RWPE2 (cell line): ENCODE data around the gene CLCN5.

Experiments
- ATAC-seq: fragments of 200-7000 bp; cut with Tn5 transposase; 3 replicates; pipeline ENCODE4 v1.9.1; 2021; ENCODE audit warnings: low read depth
- DNase-seq: peaks from one replicate; pipeline ENCODE4 v3.0.0-alpha.2; 2020; ENCODE audit warnings: low spot score
- H3K27ac ChIP-seq: fragments of 450-650 bp; 2 replicates; pipeline ENCODE4 v1.5.1; 2017; ENCODE audit warnings: mild to moderate bottlenecking; ENCODE audit not compliant: poor library complexity, severe bottlenecking
- H3K27me3 ChIP-seq: fragments of 250-450 bp; sonication (Bioruptor Pico); 2 replicates; pipeline ENCODE4 v1.5.1; 2021; ENCODE audit warnings: mild to moderate bottlenecking, moderate library complexity; ENCODE audit not compliant: insufficient read depth, poor library complexity, severe bottlenecking
- H3K36me3 ChIP-seq: fragments of 250-450 bp; sonication (Bioruptor Pico); 2 replicates; pipeline ENCODE4 v1.5.1; 2020; ENCODE audit warnings: low read depth, mild to moderate bottlenecking, moderate library complexity
- H3K4me1 ChIP-seq: fragments of 250-450 bp; sonication (Bioruptor Pico); 2 replicates; pipeline ENCODE4 v1.5.1; 2021; ENCODE audit warnings: mild to moderate bottlenecking, moderate library complexity; ENCODE audit not compliant: insufficient read depth, poor library complexity, severe bottlenecking
- H3K4me3 ChIP-seq: fragments of 250-450 bp; sonication (Bioruptor Pico); 2 replicates; pipeline ENCODE4 v1.5.1; 2021; ENCODE audit warnings: mild to moderate bottlenecking, moderate library complexity; ENCODE audit not compliant: severe bottlenecking
- H3K9me3 ChIP-seq: fragments of 250-450 bp; sonication (Bioruptor Pico); 2 replicates; pipeline ENCODE4 v1.5.1; 2021; ENCODE audit warnings: mild to moderate bottlenecking, moderate library complexity; ENCODE audit not compliant: severe bottlenecking
- CTCF ChIP-seq: fragments of 450-650 bp; IDR thresholded peaks from one replicate; pipeline ENCODE4 v1.5.1; 2017; ENCODE audit warnings: mild to moderate bottlenecking, moderate library complexity; ENCODE audit not compliant: poor library complexity, severe bottlenecking

The CLCN5 gene

DNA sequence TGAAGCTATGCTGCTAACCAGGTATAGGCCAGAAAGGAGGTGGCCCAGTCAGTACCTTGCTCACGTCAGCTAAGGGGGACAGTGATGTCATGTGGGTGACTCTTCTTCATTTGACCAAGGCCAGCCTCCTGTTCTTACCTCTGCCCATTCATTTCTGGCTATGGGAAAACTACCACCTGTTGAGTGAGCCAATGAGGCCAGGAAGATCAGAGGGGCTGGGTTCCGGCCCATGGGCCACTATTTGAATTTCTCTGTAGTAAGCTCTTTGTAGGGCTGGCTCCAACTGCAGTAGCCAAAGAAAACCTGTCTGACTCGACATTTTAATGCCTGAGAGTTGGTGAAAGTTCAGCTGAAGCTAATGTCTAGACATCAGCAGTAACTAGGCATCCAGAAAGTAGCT, 175.8 kb downstream of the CLCN5 start:
- no peak for ATAC-seq
- Histone ChIP-seq H3K27me3 (no peaks in the 10 kb centered on the region), H3K9me3 (no peaks in the 10 kb centered on the region), H3K27ac (no peak overlapping the region), H3K4me1 (no peaks in the 10 kb centered on the region), H3K36me3 (no peaks in the 10 kb centered on the region), H3K4me3 (no peak overlapping the region)
- DNase-seq = no peak
- TF ChIP-seq CTCF = no peak

- Histone ChIP-seq H3K27me3 (no peaks in the 10 kb centered on the region), H3K27ac (no peak overlapping the region), H3K36me3 (no peaks in the 10 kb centered on the region), H3K4me3 (no peak overlapping the region), H3K4me1 (no peaks in the 10 kb centered on the region), H3K9me3 (no peaks in the 10 kb centered on the region)
- DNase-seq (no peak), ATAC-seq (no peak)
- TF ChIP-seq CTCF = no peak
Observed at GRCh38 chrX:50098749-50099148, 176.4 kb downstream of the CLCN5 start.

GRCh38 chrX:50099331-50099730, 176.9 kb downstream of the CLCN5 start:
- ATAC-seq = no peak
- no peaks in the 10 kb centered on the region for H3K27me3 ChIP-seq
- no peaks in the 10 kb centered on the region for H3K9me3 ChIP-seq

DNA sequence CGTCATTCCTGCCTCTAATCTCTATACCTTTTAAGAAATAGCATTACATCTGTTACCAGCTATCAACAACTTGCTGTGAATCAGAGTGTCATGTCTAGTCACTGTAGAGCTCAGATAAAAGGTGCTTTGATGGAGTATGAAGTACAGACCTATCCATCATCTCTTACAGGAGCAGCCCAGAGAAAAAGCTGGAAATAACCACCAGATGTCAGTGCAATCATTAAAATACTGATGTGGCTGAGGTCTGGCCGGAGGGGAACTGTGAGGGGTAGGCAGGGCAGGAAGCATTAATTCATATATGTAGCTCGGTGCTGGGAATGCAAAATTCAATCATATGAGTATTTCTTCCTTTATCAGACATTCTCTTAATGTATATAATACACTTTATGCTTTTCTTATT, 177.8 kb downstream of the CLCN5 start:
- ATAC-seq = no peak
- Histone ChIP-seq H3K36me3 (no peaks in the 10 kb centered on the region), H3K27me3 (no peaks in the 10 kb centered on the region), H3K4me1 (no peaks in the 10 kb centered on the region), H3K9me3 (no peaks in the 10 kb centered on the region), H3K4me3 (no peak overlapping the region), H3K27ac (no peak overlapping the region)
- no peak for DNase-seq
- TF ChIP-seq CTCF = peak; percentile 17

More at GRCh38 chrX:50099331-50099730, 176.9 kb downstream of the CLCN5 start:
- no peak for DNase-seq
- H3K36me3 ChIP-seq = no peaks in the 10 kb centered on the region
- no peaks in the 10 kb centered on the region for H3K4me1 ChIP-seq
- no peak for TF ChIP-seq CTCF
- H3K4me3 ChIP-seq = no peak overlapping the region
- no peak overlapping the region for H3K27ac ChIP-seq

DNA sequence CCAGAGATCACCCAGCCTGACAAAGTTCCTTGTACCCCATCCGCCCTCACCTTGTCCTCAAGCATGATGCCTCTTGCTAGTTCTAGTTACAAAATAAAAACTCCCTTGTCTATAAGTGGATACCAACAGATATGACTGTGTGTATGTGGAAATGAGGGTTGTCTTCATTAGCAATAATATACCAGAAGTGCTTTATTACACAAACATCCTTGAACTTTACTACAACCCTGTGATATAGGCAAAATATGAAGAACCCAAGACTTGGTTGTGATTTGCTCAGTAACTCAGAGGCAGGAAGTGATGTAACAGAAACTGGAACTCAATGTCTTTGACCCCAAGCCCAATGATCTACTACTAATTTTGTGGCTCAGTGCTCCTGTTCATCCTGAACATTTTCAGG, 180.8 kb downstream of the CLCN5 start:
- no peak for DNase-seq
- no peaks in the 10 kb centered on the region for H3K36me3 ChIP-seq
- no peak overlapping the region for H3K27ac ChIP-seq
- no peaks in the 10 kb centered on the region for H3K4me1 ChIP-seq
- H3K4me3 ChIP-seq = no peak overlapping the region
- ATAC-seq = no peak
- no peaks in the 10 kb centered on the region for H3K27me3 ChIP-seq
- no peak for TF ChIP-seq CTCF
- no peaks in the 10 kb centered on the region for H3K9me3 ChIP-seq
